HEK293T (cell line): ENCODE data around the gene COPS8.

ENCODE experiments used
- ARNT ChIP-seq: fragments of 450-650 bp; IDR thresholded peaks from 2 replicates; pipeline ENCODE4 v1.6.1; 2017; ENCODE audit warnings: mild to moderate bottlenecking
- BHLHE40 ChIP-seq: fragments of 450-650 bp; IDR thresholded peaks from 2 replicates; pipeline ENCODE4 v1.6.1; 2016; ENCODE audit warnings: mild to moderate bottlenecking, moderate library complexity, borderline replicate concordance
- FOXA1 ChIP-seq: fragments of 450-650 bp; IDR thresholded peaks from 2 replicates; pipeline ENCODE4 v1.6.1; 2016; ENCODE audit warnings: mild to moderate bottlenecking
- FOXK2 ChIP-seq: fragments of 450-650 bp; IDR thresholded peaks from 2 replicates; pipeline ENCODE4 v1.6.1; 2016; ENCODE audit warnings: mild to moderate bottlenecking
- FOXM1 ChIP-seq: fragments of 450-650 bp; IDR thresholded peaks from 2 replicates; pipeline ENCODE4 v1.6.1; 2017; ENCODE audit warnings: mild to moderate bottlenecking, borderline replicate concordance
- NFRKB ChIP-seq: fragments of 450-650 bp; IDR thresholded peaks from 2 replicates; pipeline ENCODE4 v1.6.1; 2016; ENCODE audit warnings: mild to moderate bottlenecking, moderate library complexity
- TARDBP ChIP-seq: fragments of 450-650 bp; IDR thresholded peaks from 2 replicates; pipeline ENCODE4 v1.6.1; 2016

- no peak for TF ChIP-seq FOXA1
- TF ChIP-seq BHLHE40, result no peak
- no peak for TF ChIP-seq FOXM1
- TF ChIP-seq NFRKB, result no peak
- TF ChIP-seq TARDBP, result no peak
- TF ChIP-seq ARNT, result no peak
- no peak for TF ChIP-seq FOXK2
Measured at GRCh38 chr2:237101118-237101979, 15.7 kb downstream of the COPS8 start.
